ENCODE measurements around the gene ZNF580. TPM values are rescaled to one million over a fixed set of nuclear protein-coding genes. Genes with fewer than 3 reads are reported as not detected.
A peak's percentile ranks its signal among the peaks of the same experiment; 100 is the strongest.

Gene ZNF580
- total and polyA plus RNA-seq, 2 of the 13 experiments (the other 11 are each of a cell fraction or from before 2014, with no cell fraction given) = 4.4 to 6.0 TPM

- TF ChIP-seq ZNF780A (CRISPR knock-in tag; IDR thresholded peaks at IDR 0.05) (no peak), HBP1 (CRISPR knock-in tag; IDR thresholded peaks at IDR 0.05; ENCODE audit: low read depth) (0 out of 2 replicates have a peak, but pooled peaks have one; percentile 36), ZNF256 (CRISPR knock-in tag; conservative IDR thresholded peaks at IDR 0.05) (no peak), HIC2 (CRISPR knock-in tag; IDR thresholded peaks at IDR 0.05; ENCODE audit: low read depth) (peak; percentile 63; the same call in 1 of the 2 replicates), KMT2A (CRISPR knock-in tag; IDR thresholded peaks at IDR 0.05) (peak; percentile 81), TCF12 (IDR thresholded peaks at IDR 0.05) (no peak), TCF12 (CRISPR knock-in tag; IDR thresholded peaks at IDR 0.05) (no peak), STAG1 (CRISPR knock-in tag; IDR thresholded peaks at IDR 0.05) (peak; percentile 66), MIER3 (CRISPR knock-in tag; IDR thresholded peaks at IDR 0.05; ENCODE audit: borderline replicate concordance) (peak; percentile 33; the same call in 1 of the 2 replicates), ZBTB26 (CRISPR knock-in tag; IDR thresholded peaks at IDR 0.05; ENCODE audit: borderline replicate concordance) (peak; percentile 15; the same call in 1 of the 2 replicates), USF2 (IDR thresholded peaks at IDR 0.05; ENCODE audit: low read depth, low read length) (no peak), USF2 (CRISPR knock-in tag; IDR thresholded peaks at IDR 0.05; ENCODE audit: borderline replicate concordance) (no peak), ZNF24 (IDR thresholded peaks at IDR 0.05) (peak; percentile 39; the same call in 1 of the 2 replicates), ESRRA (CRISPR knock-in tag; IDR thresholded peaks at IDR 0.05; ENCODE audit: low read depth) (0 out of 2 replicates have a peak, but pooled peaks have one; percentile 44), PCBP1 (IDR thresholded peaks at IDR 0.05; ENCODE audit: borderline replicate concordance, low read depth, low read length) (0 out of 2 replicates have a peak, but pooled peaks have one; percentile 67), NPAS2 (CRISPR knock-in tag; IDR thresholded peaks at IDR 0.05; ENCODE audit: borderline replicate concordance) (no peak), MXI1 (IDR thresholded peaks at IDR 0.05; ENCODE audit: borderline replicate concordance, low read depth, low read length) (peak; percentile 93), NCOR1 (IDR thresholded peaks at IDR 0.05; ENCODE audit: borderline replicate concordance, low read length) (no peak), NONO (IDR thresholded peaks at IDR 0.05) (no peak), NONO (CRISPR knock-in tag; conservative IDR thresholded peaks at IDR 0.05) (peak; percentile 52), FOSL2 (CRISPR knock-in tag; IDR thresholded peaks at IDR 0.05) (0 out of 2 replicates have a peak, but pooled peaks have one; percentile 53), ZNF136 (CRISPR knock-in tag; IDR thresholded peaks at IDR 0.05; ENCODE audit: low read depth) (no peak), ZNF749 (CRISPR knock-in tag; IDR thresholded peaks at IDR 0.05; ENCODE audit: borderline replicate concordance) (no peak)
These were observed 13.0 kb downstream of the ZNF580 start (continued) for GRCh38 chr19:55653651-55654322.
